ENCODE measurements around the gene DUSP28.

DNA sequence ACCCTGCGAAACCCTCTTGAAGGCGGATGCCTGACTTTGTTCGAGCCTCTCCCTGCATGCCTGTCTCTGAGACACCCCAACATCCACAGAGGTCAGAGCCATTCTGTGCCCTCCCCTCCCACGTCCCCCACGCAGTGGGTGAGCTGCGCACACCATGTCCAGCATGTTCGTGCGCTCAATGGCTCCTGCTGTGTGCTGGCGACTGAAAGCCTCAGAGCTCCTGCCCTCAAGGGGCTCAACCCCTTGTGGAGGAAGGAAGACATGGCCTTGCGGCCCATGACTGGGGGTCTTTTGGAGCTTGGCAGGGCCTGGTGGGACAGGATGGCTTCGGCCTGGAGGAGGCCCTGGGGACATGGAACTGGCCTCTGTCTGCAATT is 48.1 kb upstream of the DUSP28 start:
- TF ChIP-seq CTCF (IDR thresholded peaks at IDR 0.05) (no peak), POLR2AphosphoS5 (IDR thresholded peaks at IDR 0.05) (no peak), POLR2A (IDR thresholded peaks at IDR 0.05) (no peak), EP300 (IDR thresholded peaks at IDR 0.05) (no peak)
